NT2/D1 (cell line): ENCODE data around the gene TENM4.

Source experiments
- DNase-seq: peaks from one replicate; pipeline ENCODE4 v3.0.0-alpha.2; 2011; ENCODE audit warnings: low read depth, low spot score
- H3K27me3 ChIP-seq: 2 replicates; pipeline ENCODE4 v1.6.0; 2011; ENCODE audit warnings: mild to moderate bottlenecking; ENCODE audit not compliant: insufficient read length, insufficient read depth
- H3K36me3 ChIP-seq: 2 replicates; pipeline ENCODE4 v1.6.1; 2011; ENCODE audit warnings: mild to moderate bottlenecking, low read length, mixed read lengths; ENCODE audit not compliant: insufficient read depth, insufficient read length
- H3K4me1 ChIP-seq: 2 replicates; pipeline ENCODE4 v1.5.1; 2011; ENCODE audit not compliant: insufficient read depth, insufficient read length
- H3K4me3 ChIP-seq: 2 replicates; pipeline ENCODE4 v1.5.1; 2011; ENCODE audit warnings: low read depth; ENCODE audit not compliant: insufficient read length
- H3K9ac ChIP-seq: 2 replicates; pipeline ENCODE4 v1.6.0; 2011; ENCODE audit warnings: low read depth; ENCODE audit not compliant: insufficient read length
- H3K9me3 ChIP-seq: 2 replicates; pipeline ENCODE4 v1.5.1; 2011; ENCODE audit warnings: mild to moderate bottlenecking, low read length; ENCODE audit not compliant: insufficient read depth
- SUZ12 ChIP-seq: IDR thresholded peaks from 2 replicates; pipeline ENCODE4 v1.6.1; 2011; ENCODE audit not compliant: insufficient read length, insufficient read depth; ENCODE audit errors: extremely low read depth
- YY1 ChIP-seq: IDR thresholded peaks from 2 replicates; pipeline ENCODE4 v1.6.1; 2011; ENCODE audit not compliant: insufficient read length, insufficient read depth
- ZNF274 ChIP-seq: IDR thresholded peaks from 2 replicates; pipeline ENCODE4 v1.6.1; 2011; ENCODE audit warnings: mild to moderate bottlenecking, low read depth, low read length

Gene TENM4

DNA sequence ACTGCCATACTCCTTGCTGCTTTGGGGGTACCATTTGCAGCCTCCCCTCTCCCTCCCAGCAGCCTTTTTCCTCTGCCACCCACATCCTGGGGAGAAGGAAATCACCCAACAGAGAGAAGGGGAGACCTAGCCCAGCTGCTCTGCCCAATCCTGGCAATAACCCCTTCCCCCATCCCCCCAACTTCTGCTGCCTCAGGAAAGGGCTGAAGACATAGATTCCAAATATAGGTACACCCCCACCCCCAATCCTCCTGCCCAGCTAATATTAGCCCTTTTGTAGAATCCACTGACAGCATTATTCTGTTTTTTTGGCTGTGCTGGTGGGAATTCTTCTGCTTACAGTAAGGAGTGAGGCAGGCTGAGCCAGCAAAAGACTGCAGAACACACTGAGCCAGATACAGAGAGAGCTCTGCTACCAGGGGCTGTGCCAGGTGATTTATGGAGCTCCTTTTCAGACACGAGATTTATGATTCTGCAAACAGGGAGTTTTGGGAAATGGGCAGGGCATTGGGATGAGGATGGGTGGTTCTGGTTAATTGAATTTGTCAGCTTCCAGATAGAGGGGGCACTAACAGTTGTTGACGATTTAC lies 164.0 kb downstream of the TENM4 start:
- peaks cover 2% of the 10 kb centered on the region for H3K4me1 ChIP-seq
- no peaks in the 10 kb centered on the region for H3K9me3 ChIP-seq
- no peaks in the 10 kb centered on the region for H3K36me3 ChIP-seq
- no peak overlapping the region for H3K4me3 ChIP-seq
- no peaks in the 10 kb centered on the region for H3K27me3 ChIP-seq
- DNase-seq: no peak
- TF ChIP-seq YY1 (no peak), SUZ12 (no peak), ZNF274 (no peak)
- no peak overlapping the region for H3K9ac ChIP-seq

DNA sequence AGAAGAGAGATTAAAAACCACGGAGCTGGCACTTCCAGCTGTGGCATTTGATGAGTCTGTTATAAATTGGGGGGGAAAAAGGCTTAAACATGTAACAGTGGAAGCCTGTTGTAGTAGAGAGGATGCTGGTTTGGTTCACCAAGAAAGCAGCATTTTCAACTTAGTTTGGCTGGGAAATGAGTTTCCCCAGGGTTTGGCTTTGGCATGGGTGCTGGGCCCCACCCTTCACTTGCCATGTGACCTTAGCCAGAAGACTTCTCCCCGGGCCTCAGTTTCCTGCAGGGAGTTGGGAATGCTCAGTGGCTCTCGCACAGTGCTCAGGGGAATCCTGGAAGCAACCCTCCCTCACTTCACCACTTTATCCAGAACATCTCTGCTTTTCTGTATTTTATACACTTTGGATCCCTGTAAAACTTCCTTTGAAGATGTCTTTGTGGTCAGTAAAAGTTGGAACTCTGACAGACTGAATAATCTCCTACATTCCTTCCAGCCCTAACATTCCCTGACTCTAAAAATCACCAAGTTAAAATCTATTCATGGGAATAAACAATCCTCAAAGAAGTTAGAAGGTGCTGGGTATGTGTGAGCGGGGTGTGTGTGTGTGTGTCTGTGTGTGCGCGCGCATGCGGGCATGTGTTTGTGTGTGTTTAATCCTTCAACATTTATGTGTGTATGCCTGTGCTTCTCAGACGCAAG lies 166.0 kb downstream of the TENM4 start:
- Histone ChIP-seq H3K4me3 (no peak overlapping the region), H3K4me1 (peaks cover 4% of the 10 kb centered on the region), H3K9ac (no peak overlapping the region), H3K27me3 (no peaks in the 10 kb centered on the region), H3K9me3 (no peaks in the 10 kb centered on the region), H3K36me3 (no peaks in the 10 kb centered on the region)
- no peak for DNase-seq
- TF ChIP-seq SUZ12: no peak
- no peak for TF ChIP-seq ZNF274
- no peak for TF ChIP-seq YY1

DNA sequence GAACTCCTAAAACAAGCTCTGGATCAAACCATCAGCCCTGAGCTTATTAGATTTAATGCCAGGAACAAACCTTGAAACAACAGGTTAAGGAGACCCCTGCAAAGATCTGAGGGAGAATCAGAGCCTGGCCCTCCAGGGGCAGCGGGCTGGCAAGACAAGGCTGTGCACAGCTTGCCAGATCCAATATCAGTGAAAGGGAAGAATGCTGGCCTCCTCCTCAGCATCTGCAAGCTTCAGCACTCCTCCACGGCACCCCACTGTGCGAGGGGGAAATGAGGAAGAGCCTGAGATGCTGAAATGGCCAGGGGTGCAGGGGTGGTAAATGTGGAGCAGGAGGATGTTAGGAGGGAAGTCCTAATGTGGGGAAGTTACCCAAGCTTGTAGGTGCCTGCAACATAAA lies 167.0 kb downstream of the TENM4 start:
- no peak overlapping the region for H3K9ac ChIP-seq
- no peak for DNase-seq
- H3K27me3 ChIP-seq: no peaks in the 10 kb centered on the region

DNA sequence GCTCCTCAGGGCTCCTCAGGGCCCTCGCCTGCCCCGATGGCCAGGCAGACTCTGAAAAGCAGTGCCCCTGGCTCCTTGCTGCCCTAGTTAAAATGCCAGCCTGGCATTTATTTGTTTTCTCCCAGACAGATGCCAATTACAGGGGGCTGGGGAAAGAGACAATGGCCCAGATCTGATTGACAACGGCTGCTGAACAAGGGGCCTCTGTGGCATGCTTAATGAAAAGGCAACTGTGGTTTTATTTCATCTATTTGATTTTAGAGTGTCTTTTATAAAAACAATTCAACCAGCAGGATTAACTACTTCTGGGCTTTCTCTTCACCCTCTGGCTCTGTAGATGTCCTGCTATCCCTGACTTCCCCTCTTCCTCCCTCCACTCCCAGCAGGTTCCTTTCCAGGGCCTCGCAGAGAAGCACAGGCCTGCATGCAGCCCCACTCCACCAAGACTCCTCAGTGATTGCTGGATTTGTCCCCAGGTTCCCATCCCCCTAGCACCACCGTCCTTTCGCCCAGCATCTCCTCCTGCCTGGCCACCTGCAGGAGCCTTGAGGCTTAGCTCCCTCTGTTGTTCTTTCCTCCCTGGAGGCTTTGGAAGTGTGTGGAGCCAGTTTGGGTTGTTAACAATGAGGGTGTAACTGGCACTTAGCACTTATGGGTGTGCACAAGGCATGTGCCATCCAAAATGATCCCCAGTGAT lies 171.1 kb downstream of the TENM4 start:
- H3K36me3 ChIP-seq: no peaks in the 10 kb centered on the region
- peaks cover 4% of the 10 kb centered on the region for H3K4me1 ChIP-seq
- H3K4me3 ChIP-seq: no peak overlapping the region
- H3K9ac ChIP-seq: no peak overlapping the region
- no peaks in the 10 kb centered on the region for H3K9me3 ChIP-seq
- H3K27me3 ChIP-seq: no peaks in the 10 kb centered on the region
- no peak for DNase-seq
- TF ChIP-seq SUZ12 (no peak), YY1 (no peak), ZNF274 (no peak)

More for the DNA sequence above, 167.0 kb downstream of the TENM4 start:
- H3K36me3 ChIP-seq: no peaks in the 10 kb centered on the region
- peaks cover 5% of the 10 kb centered on the region for H3K4me1 ChIP-seq
- H3K4me3 ChIP-seq: no peak overlapping the region
- TF ChIP-seq SUZ12 (no peak), ZNF274 (no peak), YY1 (no peak)
- H3K9me3 ChIP-seq: no peaks in the 10 kb centered on the region

DNA sequence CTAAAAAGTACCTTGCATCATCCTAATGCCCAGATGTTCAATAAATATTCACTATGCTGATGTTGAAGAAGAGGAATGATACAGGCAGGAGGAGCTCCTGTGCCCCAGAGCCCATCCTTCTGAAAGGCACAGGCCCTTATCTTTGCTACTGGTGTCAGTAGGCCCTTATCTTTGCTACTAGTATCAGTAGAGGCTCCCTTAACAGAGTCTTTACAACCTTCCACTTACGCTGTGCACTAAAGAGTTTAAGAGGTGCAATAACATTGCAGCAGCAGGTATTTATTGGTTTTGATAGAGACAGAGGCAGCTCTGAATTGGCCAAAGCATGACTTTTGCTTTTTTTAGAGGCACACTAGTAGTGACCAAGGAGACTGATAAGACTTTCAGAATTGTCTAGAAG lies 174.4 kb downstream of the TENM4 start:
- Histone ChIP-seq H3K9ac (no peak overlapping the region), H3K27me3 (no peaks in the 10 kb centered on the region), H3K36me3 (no peaks in the 10 kb centered on the region), H3K9me3 (no peaks in the 10 kb centered on the region), H3K4me3 (no peak overlapping the region), H3K4me1 (peaks cover 9% of the 10 kb centered on the region)
- TF ChIP-seq ZNF274: no peak
- no peak for TF ChIP-seq SUZ12
- TF ChIP-seq YY1: no peak
- DNase-seq: no peak

DNA sequence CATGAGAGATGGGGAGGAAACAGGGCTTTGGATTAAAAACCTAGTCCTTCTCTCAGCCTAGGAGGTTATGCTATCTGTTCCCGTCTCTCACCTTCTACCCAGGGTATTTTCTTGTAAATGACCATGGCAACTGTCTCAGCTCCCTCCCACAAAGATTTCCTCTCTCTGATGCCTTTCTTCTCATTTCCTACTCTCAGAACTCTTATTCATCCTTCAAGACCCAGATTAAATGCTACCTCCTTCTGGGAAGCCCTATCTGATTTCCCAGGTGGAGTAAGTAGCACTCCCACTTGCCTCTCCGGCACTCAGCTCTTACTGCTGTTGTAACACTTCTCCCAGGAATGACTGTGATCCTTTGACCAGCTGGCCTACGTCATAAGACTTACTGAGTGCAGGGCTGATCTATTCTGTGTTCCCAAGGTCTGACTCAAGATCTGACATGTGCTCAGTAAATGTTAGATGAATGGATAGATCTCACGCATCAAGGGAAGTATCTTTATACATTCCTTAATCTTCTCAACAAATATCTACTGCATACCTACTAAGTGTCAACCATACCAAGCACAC lies 175.0 kb downstream of the TENM4 start:
- TF ChIP-seq YY1 (no peak), ZNF274 (no peak), SUZ12 (no peak)
- Histone ChIP-seq H3K4me3 (no peak overlapping the region), H3K9me3 (no peaks in the 10 kb centered on the region), H3K4me1 (peaks cover 9% of the 10 kb centered on the region), H3K27me3 (no peaks in the 10 kb centered on the region), H3K9ac (no peak overlapping the region), H3K36me3 (no peaks in the 10 kb centered on the region)
- no peak for DNase-seq

DNA sequence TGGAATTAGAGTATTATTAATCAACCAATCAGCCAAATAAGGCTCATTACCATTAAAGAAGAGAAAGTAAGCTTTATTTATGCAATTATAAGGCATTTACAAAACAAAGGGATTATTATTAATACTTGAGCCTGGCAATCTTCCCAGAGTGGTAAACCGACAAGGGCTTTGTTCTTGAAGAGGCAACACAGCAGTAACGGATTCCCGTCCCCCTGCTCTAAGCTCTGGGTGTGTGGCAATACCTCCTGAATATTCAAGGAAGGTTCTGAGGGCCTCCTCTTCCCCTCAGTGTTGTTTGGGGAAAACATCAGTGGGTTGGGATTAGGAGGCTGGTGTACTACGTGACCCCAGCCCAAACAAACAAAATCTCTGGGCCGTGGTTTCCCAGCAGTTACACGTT lies 176.5 kb downstream of the TENM4 start:
- H3K27me3 ChIP-seq: no peaks in the 10 kb centered on the region
- H3K4me1 ChIP-seq: peaks cover 7% of the 10 kb centered on the region
- peak; percentile 30 for DNase-seq
- TF ChIP-seq YY1 (no peak), SUZ12 (no peak), ZNF274 (no peak)
- H3K4me3 ChIP-seq: no peak overlapping the region
- H3K9ac ChIP-seq: no peak overlapping the region
- no peaks in the 10 kb centered on the region for H3K9me3 ChIP-seq
- H3K36me3 ChIP-seq: no peaks in the 10 kb centered on the region
